HG02610 (cell line): ENCODE data around the gene HOMER2.

Experiments used
- ATAC-seq: cut with Tn5 transposase; IDR thresholded peaks from one replicate; pipeline ENCODE4 v1.9.1; 2021; ENCODE audit warnings: mild to moderate bottlenecking, moderate library complexity; ENCODE audit not compliant: unreplicated experiment

HOMER2 gene

DNA sequence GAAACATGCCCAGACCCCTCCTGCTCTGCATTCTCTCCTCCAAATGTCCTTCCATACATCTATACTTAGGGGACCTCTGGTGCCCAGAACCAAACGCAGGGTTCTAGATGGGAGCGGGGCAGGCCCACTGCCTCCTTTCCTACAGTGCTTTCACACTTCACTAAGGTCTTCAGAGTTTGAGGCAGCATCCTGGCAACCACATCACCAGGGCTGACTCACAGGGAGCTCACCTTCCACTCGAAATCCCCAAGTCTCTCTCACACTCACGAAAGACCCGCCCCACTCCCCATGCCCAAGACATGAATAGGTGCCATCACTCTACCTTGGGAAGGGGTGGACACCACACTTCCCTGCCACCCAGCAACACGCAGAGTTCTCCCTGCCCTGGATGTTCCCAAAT, 18.9 kb downstream of the HOMER2 start:
- ATAC-seq = no peak

GRCh38 chr15:82931221-82931620, 21.3 kb downstream of the HOMER2 start:
- no peak for ATAC-seq

GRCh38 chr15:82930461-82930860, 22.1 kb downstream of the HOMER2 start:
- no peak for ATAC-seq

DNA sequence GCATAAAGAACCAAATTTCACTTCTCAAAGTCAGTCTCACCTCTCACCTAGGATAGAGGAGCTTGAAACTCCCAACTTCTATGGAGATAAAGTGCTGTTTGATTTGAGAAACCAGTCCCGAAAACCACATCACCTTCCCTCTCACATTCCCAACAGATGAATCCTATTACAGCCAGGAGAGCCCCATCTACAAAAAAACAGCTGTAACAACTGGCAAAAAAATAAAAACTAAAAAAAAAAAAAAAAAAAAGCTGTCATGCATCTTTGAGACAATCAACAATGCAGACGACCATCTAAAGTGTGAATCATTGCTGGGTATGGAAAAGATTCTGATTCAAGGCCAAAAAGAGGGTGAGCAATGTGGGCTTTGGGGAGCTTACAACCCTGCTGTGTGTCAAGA, 23.8 kb downstream of the HOMER2 start:
- ATAC-seq = no peak

DNA sequence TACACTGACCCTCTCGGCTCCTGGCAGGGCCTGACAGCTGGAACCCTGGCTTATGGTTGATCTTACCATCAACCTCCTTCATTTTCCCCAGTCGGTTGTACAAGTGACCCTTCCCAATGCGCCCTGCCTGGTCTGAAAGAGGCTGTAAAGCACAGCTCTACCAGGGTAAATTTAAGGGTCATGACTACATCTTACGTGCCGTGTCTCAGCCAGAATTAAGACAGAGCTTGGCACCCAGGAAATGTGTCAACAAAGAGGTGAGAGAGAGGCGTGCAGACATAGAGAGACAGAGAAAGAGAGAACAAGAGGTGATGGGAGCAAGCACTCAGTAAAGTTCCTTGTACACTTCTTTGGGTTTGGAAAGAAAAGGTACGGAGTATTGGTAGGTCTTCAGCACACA, 28.8 kb downstream of the HOMER2 start:
- ATAC-seq = no peak

- no peak for ATAC-seq
Observed at GRCh38 chr15:82922737-82923136, 29.8 kb downstream of the HOMER2 start.

DNA sequence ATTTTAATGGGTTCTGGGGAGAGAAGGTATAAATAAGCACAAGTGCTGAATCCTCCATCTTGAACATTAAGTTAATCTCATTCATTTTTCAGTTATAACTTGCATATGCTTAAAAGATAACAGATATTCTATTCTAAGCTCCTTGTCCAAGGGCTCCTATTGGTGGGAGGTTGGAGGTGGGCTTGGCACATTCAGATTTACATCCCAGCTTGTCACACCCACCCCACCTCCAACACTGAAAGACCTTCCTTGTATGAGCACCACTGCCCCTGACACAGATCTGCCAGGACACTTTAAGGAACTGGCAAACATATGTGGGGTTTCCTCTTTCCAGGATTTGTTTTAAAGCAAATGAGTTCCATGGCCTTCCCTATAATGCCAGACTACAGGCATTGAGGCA, 30.6 kb downstream of the HOMER2 start:
- no peak for ATAC-seq

DNA sequence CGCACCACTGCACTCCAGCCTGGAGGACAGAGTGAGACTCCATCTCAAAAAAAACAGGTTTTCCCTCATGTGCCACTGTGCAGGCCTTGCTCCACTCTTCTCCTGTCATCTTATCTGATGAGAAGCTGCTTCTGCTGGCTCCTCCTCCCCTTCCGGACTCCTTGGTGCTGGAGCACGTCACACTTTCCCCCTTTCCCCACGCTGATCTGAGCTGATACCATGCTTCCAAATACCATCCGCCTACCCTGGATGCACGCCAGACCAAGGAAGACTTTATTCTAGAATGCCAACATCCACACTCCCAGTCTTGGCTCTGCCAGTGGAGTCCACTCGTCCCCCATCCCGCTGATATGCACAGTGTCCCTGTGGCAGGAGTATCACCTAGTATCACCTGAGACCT, 31.3 kb downstream of the HOMER2 start:
- ATAC-seq = no peak

GRCh38 chr15:82919231-82919886, 33.2 kb downstream of the HOMER2 start:
- ATAC-seq = no peak

- no peak for ATAC-seq
Observed at GRCh38 chr15:82918607-82919230, 33.8 kb downstream of the HOMER2 start.

DNA sequence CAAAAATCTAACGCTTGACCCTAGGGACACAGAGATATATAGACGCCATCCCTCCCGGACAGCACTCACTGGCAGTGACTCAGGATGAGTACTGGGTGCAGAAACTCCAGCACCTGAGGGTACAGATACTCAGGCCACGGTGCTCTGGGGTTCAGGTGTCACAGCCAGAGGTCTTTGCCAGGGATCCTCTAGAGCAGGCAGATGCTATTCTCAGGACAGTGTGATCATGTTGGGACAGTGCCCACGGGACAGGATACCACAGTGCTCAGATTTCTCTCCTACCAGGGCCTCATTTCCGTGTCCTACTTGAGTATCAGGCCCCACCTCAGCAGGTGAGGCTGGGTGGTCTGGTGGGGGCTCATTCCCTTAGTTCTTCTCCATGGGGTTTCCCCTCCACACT, 34.4 kb downstream of the HOMER2 start:
- no peak for ATAC-seq

DNA sequence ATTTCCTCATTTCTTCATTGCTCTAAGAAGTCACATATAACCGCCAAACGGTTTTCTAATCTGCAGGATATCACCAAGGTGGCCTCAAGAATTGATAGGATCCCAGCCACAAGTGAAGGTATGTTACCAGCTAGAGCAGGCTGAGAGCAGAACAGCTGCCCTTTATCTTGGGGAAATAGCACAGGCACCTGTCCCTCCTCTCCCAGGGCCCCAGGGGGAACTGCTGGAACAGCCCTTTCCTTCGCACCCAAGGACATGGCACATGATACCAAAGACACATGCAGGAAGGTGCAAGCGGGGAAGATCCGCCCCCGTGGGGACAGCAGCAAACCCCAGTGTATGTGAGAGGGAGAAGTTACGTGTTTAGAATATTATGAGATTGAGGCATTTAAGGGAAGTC, 35.3 kb downstream of the HOMER2 start:
- no peak for ATAC-seq

DNA sequence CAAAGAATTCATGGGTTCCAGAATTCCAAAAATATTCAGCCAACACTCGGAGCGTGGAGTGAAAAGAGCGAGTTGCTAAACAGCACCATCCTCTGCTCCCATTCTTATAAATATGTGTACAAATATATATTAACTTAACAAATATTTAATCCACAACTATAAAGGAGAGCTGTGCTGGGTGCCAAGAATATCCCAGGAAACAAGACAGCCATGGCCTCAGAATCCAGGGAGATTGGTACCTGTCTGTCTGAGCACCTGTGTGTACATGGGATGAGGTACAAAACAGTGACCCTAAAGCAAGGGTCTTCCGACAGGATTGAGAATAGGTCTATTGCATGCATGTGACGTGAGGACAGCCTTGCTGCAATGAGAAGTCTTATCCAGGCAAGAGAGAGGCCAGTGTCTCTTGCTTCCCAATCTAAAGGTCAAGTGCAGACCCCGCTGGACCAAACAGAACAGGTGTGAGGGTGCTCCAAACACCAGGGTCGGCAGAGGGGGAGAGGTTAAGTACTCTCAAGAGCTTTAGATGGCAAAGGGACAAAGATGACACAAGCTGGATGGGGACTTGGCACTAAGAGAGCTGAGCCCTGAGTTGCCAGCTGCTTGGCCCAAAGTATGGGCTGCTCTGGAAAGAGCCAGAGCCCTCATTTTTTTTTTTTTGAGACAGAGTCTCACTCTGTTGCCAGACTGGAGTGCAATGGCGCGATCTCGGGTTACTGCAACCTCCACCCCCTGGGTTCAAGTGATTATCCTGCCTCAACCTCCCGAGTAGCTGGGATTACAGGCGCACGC, 36.2 kb downstream of the HOMER2 start:
- no peak for ATAC-seq

- no peak for ATAC-seq
Observed at GRCh38 chr15:82914396-82914795, 38.1 kb downstream of the HOMER2 start.

GRCh38 chr15:82911458-82911857, 41.1 kb downstream of the HOMER2 start:
- ATAC-seq = no peak

DNA sequence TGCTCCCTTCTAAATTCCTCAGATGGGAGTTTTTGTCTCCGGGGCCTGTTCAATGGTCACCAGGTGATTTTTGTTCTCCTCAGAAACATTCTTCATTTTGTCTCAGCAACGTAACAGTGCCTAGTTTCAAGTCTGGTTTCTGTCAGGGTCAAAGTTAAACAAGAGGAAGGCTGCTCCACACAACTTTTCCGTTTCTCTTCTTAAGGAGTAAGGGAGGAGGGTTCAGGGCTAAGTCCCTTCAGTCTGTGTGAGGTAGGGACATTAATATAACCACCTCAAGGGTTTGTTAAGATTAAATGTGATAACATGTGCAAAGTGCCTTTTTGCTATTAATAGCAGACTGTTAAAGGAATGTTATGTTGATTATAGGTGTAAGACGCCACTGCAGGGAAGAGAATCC, 41.8 kb downstream of the HOMER2 start:
- no peak for ATAC-seq

- no peak for ATAC-seq
Observed at GRCh38 chr15:82909080-82909815, 43.3 kb downstream of the HOMER2 start.

DNA sequence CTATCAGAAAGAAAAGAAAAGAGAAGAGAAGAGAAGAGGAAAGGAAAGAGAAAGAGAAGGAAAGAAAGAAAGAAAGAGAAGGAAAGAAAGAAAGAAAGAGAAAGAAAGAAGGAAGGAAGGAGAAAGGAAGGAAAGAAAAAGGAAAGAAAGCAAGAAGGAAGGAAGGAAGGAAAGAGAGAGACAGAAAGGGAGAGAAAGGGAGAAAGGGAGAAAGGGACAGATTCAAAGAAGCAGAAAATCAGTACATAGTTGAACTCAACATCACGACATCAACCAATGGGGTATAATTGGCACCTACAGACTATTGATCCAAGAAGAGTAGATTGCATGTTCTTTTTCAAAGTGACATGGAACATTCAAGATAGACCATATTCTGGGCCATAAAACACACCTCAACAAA, 45.2 kb downstream of the HOMER2 start:
- no peak for ATAC-seq

- no peak for ATAC-seq
Observed at GRCh38 chr15:82904574-82904973, 47.9 kb downstream of the HOMER2 start.

DNA sequence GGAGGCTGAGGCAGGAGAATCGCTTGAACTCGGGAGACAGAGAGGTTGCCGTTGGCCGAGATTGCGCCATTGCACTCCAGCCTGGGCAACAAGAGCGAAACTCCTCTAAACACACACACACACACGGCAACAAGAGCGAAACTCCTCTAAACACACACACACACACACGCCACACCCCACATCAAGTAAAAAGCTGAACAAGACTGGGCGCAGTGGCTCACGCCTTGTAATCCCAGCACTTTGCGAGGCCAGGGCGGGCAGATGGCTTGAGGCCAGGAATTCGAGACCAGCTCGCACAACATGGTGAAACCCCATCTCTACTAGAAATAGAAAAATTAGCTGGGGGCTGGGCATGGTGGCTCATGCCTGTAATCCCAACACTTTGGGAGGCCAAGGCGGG, 49.0 kb downstream of the HOMER2 start:
- no peak for ATAC-seq

- no peak for ATAC-seq
Observed at GRCh38 chr15:82901114-82901805, 51.3 kb downstream of the HOMER2 start.
